Gastroesophageal sphincter (tissue), 3 donors: ENCODE results near the gene LEPR.
"Not testable (repeated sequence)": the region's sequence is repeated elsewhere in the genome, so short reads cannot be mapped to it uniquely, and the experiment has no call there.

Source experiments
- CTCF ChIP-seq, 4 experiments: fragments of 200-600 bp in 2 of 4; fragments of 450-650 bp in 2 of 4; sonication (generic) in 1 of 4; IDR thresholded peaks; one replicate each; pipeline ENCODE4 v1.5.1; 2017 to 2019; ENCODE audit warnings: antibody characterized with exemption in 4 of 4, mild to moderate bottlenecking in 2 of 4, moderate library complexity in 2 of 4
- POLR2A ChIP-seq, 2 donors: fragments of 450-650 bp; IDR thresholded peaks; one replicate each; pipeline ENCODE4 v1.6.1; 2017; ENCODE audit warnings: antibody characterized with exemption in 2 of 2, mild to moderate bottlenecking in 2 of 2, moderate library complexity in 1 of 2
- POLR2AphosphoS5 ChIP-seq: sonication (generic); formaldehyde crosslinking; IDR thresholded peaks from one replicate; pipeline ENCODE4 v1.6.1; 2017; ENCODE audit warnings: antibody characterized with exemption

- not testable (repeated sequence) for TF ChIP-seq CTCF (IDR thresholded peaks at IDR 0.05); POLR2A (IDR thresholded peaks at IDR 0.05); POLR2AphosphoS5
These were observed 35.2 kb downstream of the LEPR start for GRCh38 chr1:65455678-65456077.
